H1 (cell line): Measurements from ENCODE around the gene SOX12. TPM values are rescaled to one million over a fixed set of nuclear protein-coding genes. Genes with fewer than 3 reads are reported as not detected.

Experiments used
- ASH2L ChIP-seq: fragments of 200-600, 300-600 bp; sonication (generic); IDR thresholded peaks from one replicate; pipeline ENCODE4 v1.7.1; 2017; ENCODE audit warnings: low read length
- CBX5 ChIP-seq: fragments of 300-800, 300-1000 bp; sonication (generic); IDR thresholded peaks from 2 replicates; pipeline ENCODE4 v1.7.1; 2016; ENCODE audit warnings: antibody characterized with exemption, low read length, low read depth
- CBX8 ChIP-seq: fragments of 300-800, 300-1000 bp; sonication (generic); IDR thresholded peaks from 2 replicates; pipeline ENCODE4 v1.7.1; 2016; ENCODE audit warnings: low read depth, low read length, borderline replicate concordance
- CEBPB ChIP-seq: IDR thresholded peaks from 2 replicates; pipeline ENCODE4 v1.6.1; 2012; ENCODE audit warnings: low read depth, low read length
- CHD1 ChIP-seq: IDR thresholded peaks from 2 replicates; pipeline ENCODE4 v1.6.1; 2012; ENCODE audit warnings: low read depth, low read length, improper control_type of control experiment
- CREB1 ChIP-seq: IDR thresholded peaks from 2 replicates; pipeline ENCODE4 v1.6.1; 2012; ENCODE audit warnings: inconsistent platforms
- CTBP2 ChIP-seq: IDR thresholded peaks from 2 replicates; pipeline ENCODE4 v1.7.0; 2011; ENCODE audit warnings: borderline replicate concordance, mild to moderate bottlenecking, moderate library complexity, mixed read lengths, low read length; ENCODE audit not compliant: insufficient read depth, insufficient read length
- EGR1 ChIP-seq: IDR thresholded peaks from 2 replicates; pipeline ENCODE4 v1.6.1; 2011; ENCODE audit warnings: low read depth, low read length, borderline replicate concordance
- FOSL1 ChIP-seq: IDR thresholded peaks from 2 replicates; pipeline ENCODE4 v1.6.1; 2011; ENCODE audit warnings: mild to moderate bottlenecking, low read depth, low read length, moderate library complexity; ENCODE audit not compliant: insufficient read depth
- GABPA ChIP-seq: IDR thresholded peaks from 2 replicates; pipeline ENCODE4 v1.6.1; 2011; ENCODE audit warnings: mild to moderate bottlenecking, low read length, moderate library complexity, borderline replicate concordance; ENCODE audit not compliant: insufficient read depth
- KDM1A ChIP-seq: fragments of 200-600, 300-600 bp; sonication (generic); IDR thresholded peaks from 2 replicates; pipeline ENCODE4 v1.7.1; 2016; ENCODE audit warnings: mild to moderate bottlenecking, low read length, borderline replicate concordance
- RAD21 ChIP-seq, 2 experiments: IDR thresholded peaks in 1 of 2; conservative IDR thresholded peaks in 1 of 2; 2 replicates each; pipeline ENCODE4 v1.6.1; 2011; ENCODE audit warnings: low read depth in 2 of 2, low read length in 2 of 2, improper control_type of control experiment in 1 of 2, inconsistent platforms in 1 of 2, mild to moderate bottlenecking in 1 of 2, moderate library complexity in 1 of 2
- RXRA ChIP-seq: IDR thresholded peaks from 2 replicates; pipeline ENCODE4 v1.6.1; 2011; ENCODE audit warnings: low read depth, mild to moderate bottlenecking, low read length, moderate library complexity; ENCODE audit not compliant: insufficient read depth
- SIN3A ChIP-seq, 2 experiments: IDR thresholded peaks in 1 of 2; conservative IDR thresholded peaks in 1 of 2; 2 replicates each; pipeline ENCODE4 v1.6.1; 2011 to 2012; ENCODE audit warnings: low read length in 2 of 2, improper control_type of control experiment in 1 of 2, low read depth in 1 of 2, mild to moderate bottlenecking in 1 of 2
- SP1 ChIP-seq: IDR thresholded peaks from 2 replicates; pipeline ENCODE4 v1.6.1; 2011; ENCODE audit warnings: low read depth, low read length
- SP2 ChIP-seq: IDR thresholded peaks from 2 replicates; pipeline ENCODE4 v1.6.1; 2012; ENCODE audit warnings: mild to moderate bottlenecking, low read length, inconsistent platforms
- TBP ChIP-seq: IDR thresholded peaks from 2 replicates; pipeline ENCODE4 v1.6.1; 2011; ENCODE audit warnings: low read depth, low read length, improper control_type of control experiment
- YY1 ChIP-seq: IDR thresholded peaks from 2 replicates; pipeline ENCODE4 v1.6.1; 2011; ENCODE audit warnings: low read depth, mild to moderate bottlenecking, low read length
- ZNF274 ChIP-seq: IDR thresholded peaks from 2 replicates; pipeline ENCODE4 v1.7.0; 2012; ENCODE audit warnings: low read length, borderline replicate concordance; ENCODE audit errors: extremely low read depth
- polyA plus RNA-seq, 7 experiments: library from polyadenylated mRNA; depleted of rRNA in 3 of 7; stranded (reverse) in 5 of 7; unstranded in 2 of 7; fragments of >200 nt in 5 of 7; fragments of 200-250 nt in 2 of 7; gene quantifications; 1 replicate in 5 of 7; 2 replicates in 1 of 7; 4 replicates in 1 of 7; pipeline versions ENCODE4 v1.2.1 to v1.2.3, GENCODE V29; 2011 to 2013; ENCODE audit warnings: missing spikeins in 2 of 7, mixed read lengths in 2 of 7
- total RNA-seq: library from RNA; stranded (reverse); fragmentation: NEBNext Ultra II Directional; extraction: Animal tissue kit (Norgen Biotek cat#: 25700); gene quantifications from 2 replicates; pipeline ENCODE4 v1.2.1, GENCODE V29; 2021
- TF ChIP-seq, protein P1 (sequence below): IDR thresholded peaks from 2 replicates; pipeline ENCODE4 v1.6.1; 2012; ENCODE audit warnings: low read length, inconsistent platforms

SOX12 gene
- total and polyA plus RNA-seq, 2 of the 8 experiments (the other 6 are each of a cell fraction or from before 2014, with no cell fraction given), result 6.4 to 63.0 TPM

DNA sequence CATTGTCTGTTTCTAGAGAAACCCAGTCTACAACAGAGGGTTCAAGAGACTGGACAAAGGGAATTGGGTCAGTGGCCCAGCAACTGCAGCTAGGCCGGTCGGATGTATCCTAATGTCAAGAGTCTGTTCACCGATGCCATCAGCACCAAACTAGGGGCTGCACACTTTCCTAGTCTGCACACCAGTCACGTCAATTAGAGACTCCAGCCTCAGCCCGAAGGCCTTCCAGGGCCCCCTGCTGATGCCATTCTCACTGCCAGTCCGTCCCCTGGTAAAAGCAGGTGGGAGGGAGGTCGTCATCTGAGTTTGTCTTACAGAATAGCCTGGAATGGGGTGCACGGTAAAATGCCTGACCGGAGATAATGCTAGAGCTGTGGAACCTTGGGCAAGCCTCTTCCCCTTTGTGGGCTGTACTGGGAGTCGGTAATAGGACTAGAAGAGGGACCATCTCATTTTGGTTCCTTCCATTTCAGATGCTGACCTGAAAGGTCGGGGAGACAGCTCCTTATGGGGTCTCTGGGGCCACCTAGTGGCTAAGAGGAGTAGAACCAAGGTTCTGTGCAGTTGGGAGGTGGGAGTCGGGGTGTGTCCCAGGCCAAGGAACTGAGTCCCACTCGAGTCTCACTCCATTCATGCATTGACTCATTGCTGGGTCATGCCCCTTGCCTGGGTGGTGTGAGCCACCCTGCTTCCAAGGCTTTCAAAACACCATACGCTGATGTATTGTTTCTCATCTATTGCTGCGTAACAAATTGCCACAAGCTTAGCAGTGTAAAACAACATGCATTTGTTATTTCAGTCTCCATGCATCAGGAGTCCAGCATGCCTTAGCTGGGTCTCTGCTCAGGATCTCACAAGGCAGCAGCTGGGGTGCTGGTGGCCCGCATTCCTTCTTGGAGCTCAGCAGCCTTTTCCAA lies 5.1 kb downstream of the SOX12 start (continued):
- TF ChIP-seq CEBPB (no peak), RAD21 (IDR thresholded peaks at IDR 0.05 in 1 of 2, conservative IDR thresholded peaks at IDR 0.05 in 1 of 2; ENCODE audit: low read depth in 2 of 2, low read length in 2 of 2) (peak; percentile 87 to 94), CBX8 (no peak), CTBP2 (no peak), YY1 (0 out of 2 replicates have a peak, but pooled peaks have one; percentile 41), ASH2L (no peak), RXRA (no peak), SP2 (no peak), SP1 (no peak), KDM1A (no peak), GABPA (no peak), CBX5 (no peak), FOSL1 (no peak), SIN3A (conservative IDR thresholded peaks at IDR 0.05 in 1 of 2, IDR thresholded peaks at IDR 0.05 in 1 of 2; ENCODE audit: low read depth in 1 of 2, low read length in 2 of 2) (no peak; a peak in 1 of 4 replicates), CHD1 (no peak), EGR1 (no peak), TBP (no peak), ZNF274 (no peak), CREB1 (no peak)
- TF ChIP-seq, protein P1, sequence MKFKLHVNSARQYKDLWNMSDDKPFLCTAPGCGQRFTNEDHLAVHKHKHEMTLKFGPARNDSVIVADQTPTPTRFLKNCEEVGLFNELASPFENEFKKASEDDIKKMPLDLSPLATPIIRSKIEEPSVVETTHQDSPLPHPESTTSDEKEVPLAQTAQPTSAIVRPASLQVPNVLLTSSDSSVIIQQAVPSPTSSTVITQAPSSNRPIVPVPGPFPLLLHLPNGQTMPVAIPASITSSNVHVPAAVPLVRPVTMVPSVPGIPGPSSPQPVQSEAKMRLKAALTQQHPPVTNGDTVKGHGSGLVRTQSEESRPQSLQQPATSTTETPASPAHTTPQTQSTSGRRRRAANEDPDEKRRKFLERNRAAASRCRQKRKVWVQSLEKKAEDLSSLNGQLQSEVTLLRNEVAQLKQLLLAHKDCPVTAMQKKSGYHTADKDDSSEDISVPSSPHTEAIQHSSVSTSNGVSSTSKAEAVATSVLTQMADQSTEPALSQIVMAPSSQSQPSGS, result no peak
- TF ChIP-seq, all 59 proteins: peak for 7
